A673 (cell line): Measurements from ENCODE around the gene UBE2B. TPM values are rescaled to one million over a fixed set of nuclear protein-coding genes. Genes with fewer than 3 reads are reported as not detected.
"Not testable (repeated sequence)": the region's sequence is repeated elsewhere in the genome, so short reads cannot be mapped to it uniquely, and the experiment has no call there.

Experiments
- BruUV-seq: library from RNA; stranded (reverse); fragments of 400-500 nt; replicated peaks from 2 replicates; lab custom pipeline; 2021; lab: Mats Ljungman, UMichigan
- CTCF ChIA-PET: fragments of 300-600 bp; sonication (Branson Sonifier 250); formaldehyde crosslinking; loops from one replicate; lab custom pipeline; 2022; ENCODE audit warnings: antibody characterized with exemption; lab: Charles Lee
- POLR2A ChIA-PET: fragments of 300-600 bp; sonication (Branson Sonifier 250); formaldehyde crosslinking; loops from one replicate; lab custom pipeline; 2022; ENCODE audit warnings: antibody characterized with exemption; ENCODE audit not compliant: low non-redundant PET; lab: Charles Lee
- DNase-seq: peaks from one replicate; pipeline ENCODE4 v3.0.0-alpha.2; 2015; ENCODE audit warnings: low spot score
- H3K27ac ChIP-seq: fragments of 200-600 bp; sonication (generic); 2 replicates; pipeline ENCODE4 v1.5.1; 2016; ENCODE audit warnings: mixed run types, low read depth, mild to moderate bottlenecking, mixed read lengths, antibody characterized with exemption, low read length; ENCODE audit not compliant: poor library complexity, severe bottlenecking
- H3K27me3 ChIP-seq: fragments of 200-600 bp; sonication (generic); replicated peaks from 2 replicates; pipeline ENCODE4 v1.6.1; 2017; ENCODE audit warnings: mixed run types, low read depth, mild to moderate bottlenecking, mixed read lengths, antibody characterized with exemption, low read length; ENCODE audit not compliant: insufficient read depth, poor library complexity
- H3K36me3 ChIP-seq: fragments of 200-600 bp; sonication (generic); 2 replicates; pipeline ENCODE4 v1.6.1; 2016; ENCODE audit warnings: mixed run types, mild to moderate bottlenecking, mixed read lengths, antibody characterized with exemption, low read length; ENCODE audit not compliant: insufficient read depth, poor library complexity, severe bottlenecking
- H3K4me1 ChIP-seq: fragments of 200-600 bp; sonication (generic); 2 replicates; pipeline ENCODE4 v1.6.1; 2017; ENCODE audit warnings: mixed run types, mild to moderate bottlenecking, mixed read lengths, antibody characterized with exemption, low read length; ENCODE audit not compliant: insufficient read depth, poor library complexity, severe bottlenecking
- H3K4me3 ChIP-seq: fragments of 200-600 bp; sonication (generic); 2 replicates; pipeline ENCODE4 v1.5.1; 2016; ENCODE audit warnings: low read depth, mixed run types, mild to moderate bottlenecking, mixed read lengths, low read length; ENCODE audit not compliant: poor library complexity, severe bottlenecking
- H3K9me3 ChIP-seq: fragments of 200-600 bp; sonication (generic); 2 replicates; pipeline ENCODE4 v1.6.1; 2016; ENCODE audit warnings: mixed run types, low read depth, mild to moderate bottlenecking, mixed read lengths, antibody characterized with exemption, low read length; ENCODE audit not compliant: poor library complexity, severe bottlenecking
- CTCF ChIP-seq: fragments of 300-800, 200-600 bp; sonication (generic); conservative IDR thresholded peaks from 2 replicates; pipeline ENCODE4 v1.5.1; 2017; ENCODE audit warnings: low read depth, mild to moderate bottlenecking, antibody characterized with exemption, low read length, moderate library complexity, mixed read lengths
- EZH2 ChIP-seq: fragments of 200-600 bp; sonication (generic); IDR thresholded peaks from 2 replicates; pipeline ENCODE4 v1.6.1; 2017; ENCODE audit warnings: borderline replicate concordance, low read depth, mild to moderate bottlenecking, mixed read lengths, antibody characterized with exemption, low read length; ENCODE audit not compliant: poor library complexity, severe bottlenecking
- intact Hi-C: fragments of 100-400 bp; cut with micrococcal nuclease; formaldehyde crosslinking; loops from one replicate; pipeline ENCODE4 v1.10.0; 2022; ENCODE audit not compliant: unreplicated experiment
- total RNA-seq: library from RNA; stranded (reverse); gene quantifications from 2 replicates; pipeline ENCODE4 v1.2.3, GENCODE V29; 2021

UBE2B gene
- total RNA-seq, 1 experiment from 2014 or later: 73.8 TPM

GRCh38 chr5:134345476-134345875, 25.9 kb upstream of the UBE2B start:
- DNase-seq, POLR2A ChIA-PET, H3K27me3 ChIP-seq, H3K27ac ChIP-seq, H3K4me1 ChIP-seq, H3K9me3 ChIP-seq, CTCF ChIA-PET, H3K36me3 ChIP-seq, BruUV-seq, intact Hi-C loops, H3K4me3 ChIP-seq: not testable (repeated sequence)

- no peak for DNase-seq
- no peak overlapping the region for H3K4me3 ChIP-seq
- ChIA-PET CTCF (no interaction called here), POLR2A (no interaction called here)
- intact Hi-C loops: no loop called here
- H3K9me3 ChIP-seq: no peaks in the 10 kb centered on the region
- BruUV-seq: no TSS peak
- TF ChIP-seq CTCF (no peak), EZH2 (no peak)
- H3K4me1 ChIP-seq: no peaks in the 10 kb centered on the region
- H3K36me3 ChIP-seq: no peaks in the 10 kb centered on the region
- no peaks in the 10 kb centered on the region for H3K27me3 ChIP-seq
- no peak overlapping the region for H3K27ac ChIP-seq
Observed at GRCh38 chr5:134345996-134346395, 25.4 kb upstream of the UBE2B start.

GRCh38 chr5:134349463-134349862, 21.9 kb upstream of the UBE2B start:
- Histone ChIP-seq H3K4me3 (no peak overlapping the region), H3K36me3 (no peaks in the 10 kb centered on the region), H3K4me1 (no peaks in the 10 kb centered on the region), H3K27ac (no peak overlapping the region), H3K27me3 (no peaks in the 10 kb centered on the region), H3K9me3 (no peaks in the 10 kb centered on the region)
- ChIA-PET CTCF (no interaction called here), POLR2A (no interaction called here)
- no TSS peak for BruUV-seq
- TF ChIP-seq EZH2: no peak
- TF ChIP-seq CTCF: no peak
- intact Hi-C loops: no loop called here
- no peak for DNase-seq

- Histone ChIP-seq H3K27ac (no peak overlapping the region), H3K4me1 (no peaks in the 10 kb centered on the region), H3K9me3 (no peaks in the 10 kb centered on the region), H3K27me3 (no peaks in the 10 kb centered on the region), H3K36me3 (no peaks in the 10 kb centered on the region), H3K4me3 (no peak overlapping the region)
- TF ChIP-seq EZH2 (no peak), CTCF (no peak)
- POLR2A ChIA-PET: no interaction called here
- CTCF ChIA-PET: no interaction called here
- intact Hi-C loops: no loop called here
- no TSS peak for BruUV-seq
- DNase-seq: no peak
Observed at GRCh38 chr5:134355681-134356080, 15.7 kb upstream of the UBE2B start.
